PC-3 (cell line): ENCODE results near the gene CDS1.

ENCODE experiments used
- EZH2 ChIP-seq: fragments of 300-600 bp; sonication (generic); IDR thresholded peaks from one replicate; pipeline ENCODE4 v1.6.1; 2017; ENCODE audit warnings: antibody characterized with exemption, mild to moderate bottlenecking, low read length; ENCODE audit not compliant: unreplicated experiment
- EZH2phosphoT487 ChIP-seq: fragments of 300-600 bp; sonication (generic); IDR thresholded peaks from 2 replicates; pipeline ENCODE4 v1.6.1; 2018; ENCODE audit warnings: mild to moderate bottlenecking, antibody characterized with exemption, low read length, borderline replicate concordance
- TF ChIP-seq, protein P1 (sequence below): fragments of 300-600 bp; sonication (generic); conservative IDR thresholded peaks from 2 replicates; pipeline ENCODE4 v1.5.1; 2017; ENCODE audit warnings: antibody characterized with exemption, low read depth, mild to moderate bottlenecking, low read length

DNA sequence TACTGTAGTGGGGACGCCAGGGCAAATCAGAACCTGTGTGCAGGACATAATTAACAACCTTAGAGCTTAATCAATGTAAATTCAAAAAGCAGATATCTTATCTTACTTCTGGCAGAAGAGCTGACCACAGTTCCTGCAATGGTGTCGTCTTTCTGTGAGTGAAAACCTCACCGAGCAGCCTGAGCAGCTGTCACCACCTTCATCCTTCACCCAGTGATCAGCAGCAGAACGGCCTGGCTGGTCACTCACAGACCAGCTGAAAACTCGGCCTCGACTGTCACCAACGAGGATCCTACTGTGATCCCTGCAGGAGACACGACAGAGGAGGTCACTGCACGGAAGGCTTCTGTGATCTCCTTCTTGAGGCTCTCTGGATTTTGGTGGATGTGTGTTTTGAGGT lies 94.2 kb downstream of the CDS1 start:
- TF ChIP-seq, protein P1, sequence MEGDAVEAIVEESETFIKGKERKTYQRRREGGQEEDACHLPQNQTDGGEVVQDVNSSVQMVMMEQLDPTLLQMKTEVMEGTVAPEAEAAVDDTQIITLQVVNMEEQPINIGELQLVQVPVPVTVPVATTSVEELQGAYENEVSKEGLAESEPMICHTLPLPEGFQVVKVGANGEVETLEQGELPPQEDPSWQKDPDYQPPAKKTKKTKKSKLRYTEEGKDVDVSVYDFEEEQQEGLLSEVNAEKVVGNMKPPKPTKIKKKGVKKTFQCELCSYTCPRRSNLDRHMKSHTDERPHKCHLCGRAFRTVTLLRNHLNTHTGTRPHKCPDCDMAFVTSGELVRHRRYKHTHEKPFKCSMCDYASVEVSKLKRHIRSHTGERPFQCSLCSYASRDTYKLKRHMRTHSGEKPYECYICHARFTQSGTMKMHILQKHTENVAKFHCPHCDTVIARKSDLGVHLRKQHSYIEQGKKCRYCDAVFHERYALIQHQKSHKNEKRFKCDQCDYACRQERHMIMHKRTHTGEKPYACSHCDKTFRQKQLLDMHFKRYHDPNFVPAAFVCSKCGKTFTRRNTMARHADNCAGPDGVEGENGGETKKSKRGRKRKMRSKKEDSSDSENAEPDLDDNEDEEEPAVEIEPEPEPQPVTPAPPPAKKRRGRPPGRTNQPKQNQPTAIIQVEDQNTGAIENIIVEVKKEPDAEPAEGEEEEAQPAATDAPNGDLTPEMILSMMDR = no peak
- TF ChIP-seq EZH2 (no peak), EZH2phosphoT487 (no peak)
